Gastrocnemius medialis (tissue), 4 donors: ENCODE data around the gene PGLYRP2.

Experiments
- CTCF ChIP-seq, 5 experiments: fragments of 450-650 bp in 3 of 5; fragments of 200-600 bp in 2 of 5; sonication (generic) in 2 of 5; IDR thresholded peaks in 4 of 5; conservative IDR thresholded peaks in 1 of 5; 1 replicate in 4 of 5; 2 replicates in 1 of 5; pipeline ENCODE4 v1.5.1; 2016 to 2019; ENCODE audit warnings: antibody characterized with exemption in 5 of 5, mild to moderate bottlenecking in 3 of 5, moderate library complexity in 3 of 5
- POLR2A ChIP-seq, 2 donors: fragments of 450-650 bp; IDR thresholded peaks; one replicate each; pipeline ENCODE4 v1.6.1; 2017; ENCODE audit warnings: antibody characterized with exemption in 2 of 2, mild to moderate bottlenecking in 2 of 2, moderate library complexity in 2 of 2

GRCh38 chr19:15421721-15422260 is 57.5 kb downstream of the PGLYRP2 start:
- TF ChIP-seq CTCF (IDR thresholded peaks at IDR 0.05 in 4 of 5, conservative IDR thresholded peaks at IDR 0.05 in 1 of 5) (no peak), POLR2A (IDR thresholded peaks at IDR 0.05) (no peak)
